Posterior vena cava (tissue), 2 donors: ENCODE results near the gene ONECUT2. TPM values are rescaled to one million over a fixed set of nuclear protein-coding genes. Genes with fewer than 3 reads are reported as not detected.

Experiments
- DNase-seq: peaks from one replicate; pipeline ENCODE4 v3.0.0-alpha.2; 2020; ENCODE audit warnings: low spot score
- intact Hi-C, 2 donors: fragments of 100-400 bp; cut with DNase I; formaldehyde crosslinking; loops; one replicate each; pipeline versions ENCODE4 v1.14.1 to v1.14.2; 2022 to 2023
- total RNA-seq, 2 donors: library from RNA; stranded (reverse); fragmentation: NEBNext Ultra II Directional; extraction: Animal tissue kit (Norgen Biotek cat#: 25700); gene quantifications; one replicate each; pipeline ENCODE4 v1.2.1, GENCODE V29; 2021
- donor health status: DM: yes; HTN: yes; CAD: no.
- donor health status: DM: yes; HTN: yes; CAD: no.

Gene ONECUT2
- total RNA-seq, 2 donors from 2014 or later = 0.05 TPM

DNA sequence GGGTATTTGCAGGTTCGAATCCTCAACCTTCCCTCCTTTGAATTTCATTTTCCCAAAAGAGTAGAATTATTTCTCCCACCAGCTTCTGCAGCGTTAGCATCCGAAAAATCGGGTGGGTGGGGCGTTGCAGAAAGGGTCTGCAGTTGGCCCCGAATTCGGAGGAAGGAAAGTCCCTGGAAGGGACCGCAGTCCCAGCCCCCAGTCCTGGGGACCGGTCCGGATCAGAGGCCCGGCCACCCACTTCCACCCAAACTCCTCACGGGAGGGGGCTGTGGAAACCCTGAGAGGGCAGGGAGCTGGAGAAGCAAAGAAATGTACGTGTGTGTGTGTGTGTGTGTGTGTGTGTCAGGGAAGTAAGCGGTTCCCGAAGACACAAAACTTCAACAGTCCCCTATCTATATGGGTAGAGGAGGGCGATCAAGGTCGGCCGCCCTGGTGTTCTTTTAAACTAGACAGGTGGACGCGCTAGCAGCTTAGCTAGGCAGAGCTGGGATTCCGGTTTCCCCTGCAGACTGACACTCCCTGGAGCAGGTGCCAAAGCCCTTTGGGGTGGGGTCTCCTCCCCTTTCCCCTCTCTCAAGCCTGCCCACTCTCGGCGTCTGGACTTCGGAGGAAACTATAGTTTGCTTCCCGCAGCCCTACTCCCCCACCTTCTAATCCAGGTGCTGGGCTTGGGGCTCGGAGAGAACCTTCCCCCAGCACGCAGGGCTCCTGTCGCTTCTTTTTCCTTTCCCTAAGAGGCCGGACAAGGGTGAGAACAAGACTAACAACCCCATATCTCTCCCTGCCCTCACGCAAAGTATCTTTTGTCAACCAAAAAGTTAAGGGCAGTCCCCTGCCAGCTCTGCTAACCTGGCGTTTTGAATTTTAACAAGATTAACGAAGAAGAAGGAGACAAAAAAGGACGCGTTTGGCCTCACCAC is 4.8 kb upstream of the ONECUT2 start:
- DNase-seq = no peak
- intact Hi-C loops = no loop called here

- DNase-seq = no peak
- intact Hi-C loops = no loop called here
Observed at GRCh38 chr18:57431002-57431382, 4.2 kb upstream of the ONECUT2 start.

DNA sequence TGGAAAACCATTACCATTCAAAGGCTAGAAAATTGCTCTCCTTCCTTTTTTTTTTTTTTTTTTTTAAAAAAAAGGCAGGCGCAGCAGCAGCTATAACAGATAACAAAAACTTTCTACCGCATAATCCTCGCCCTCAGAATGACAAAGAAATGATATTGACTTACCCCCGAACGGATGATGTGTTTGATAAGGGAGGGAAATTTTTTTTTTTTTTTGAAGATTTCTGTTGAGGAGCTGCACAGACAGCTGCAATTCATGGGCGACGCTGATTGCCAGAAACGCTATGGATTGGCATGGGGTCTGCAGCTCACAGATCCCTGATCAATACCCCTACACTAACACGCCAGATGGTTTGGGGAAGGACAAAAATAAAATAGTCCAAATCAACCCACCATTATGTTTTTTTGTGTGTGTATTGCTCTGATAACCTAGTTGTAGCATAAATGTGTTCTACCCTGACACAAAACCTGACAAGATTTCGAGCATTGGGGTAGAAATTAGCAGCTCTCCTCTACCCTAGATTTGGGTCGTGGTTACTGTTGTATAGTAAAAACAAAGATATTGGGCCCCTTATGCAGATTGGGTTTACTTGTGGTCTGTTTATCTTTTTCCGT is 3.6 kb upstream of the ONECUT2 start:
- intact Hi-C loops = no loop called here
- no peak for DNase-seq

DNA sequence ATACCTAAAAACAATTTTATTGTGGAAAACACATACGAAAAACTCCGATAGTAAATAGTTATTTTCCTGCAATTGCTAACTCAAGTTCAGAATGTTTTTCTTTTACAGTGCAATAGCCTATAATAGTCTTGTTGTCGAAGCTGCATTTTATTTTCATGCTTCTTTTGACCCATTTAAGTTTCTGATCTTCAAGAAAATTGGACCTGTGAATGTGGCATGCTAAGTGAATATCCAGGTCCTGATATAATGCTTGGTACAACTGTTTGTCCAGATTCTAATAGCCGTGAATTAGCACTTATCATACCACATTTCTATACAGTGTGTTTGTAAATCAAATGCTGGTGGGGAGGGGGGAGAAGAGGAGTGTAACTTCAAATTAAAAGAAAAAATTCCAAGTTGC is 3.0 kb upstream of the ONECUT2 start:
- intact Hi-C loops = no loop called here
- no peak for DNase-seq

GRCh38 chr18:57432751-57433400 is 2.3 kb upstream of the ONECUT2 start:
- DNase-seq = no peak
- intact Hi-C loops = no loop called here

DNA sequence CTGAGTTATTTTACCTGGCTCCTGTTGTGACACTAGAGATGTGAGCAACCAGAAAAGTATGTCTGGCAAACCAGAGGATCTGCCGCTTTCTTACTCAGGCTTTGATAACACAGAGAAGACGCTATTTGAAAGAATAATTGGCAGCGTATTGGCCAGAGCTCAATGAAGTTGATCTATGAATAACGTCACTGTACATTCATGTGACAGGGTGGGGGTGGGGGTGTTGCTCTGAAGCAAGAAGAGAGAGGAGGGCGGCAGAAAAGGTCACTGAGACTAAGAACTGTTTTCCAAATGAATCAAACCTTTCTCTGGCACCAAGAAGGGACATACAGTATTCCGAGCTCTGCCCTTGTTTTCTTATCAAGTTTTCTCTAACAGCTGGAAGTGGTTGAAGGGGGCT is 1.7 kb upstream of the ONECUT2 start:
- intact Hi-C loops = no loop called here
- DNase-seq = no peak

DNA sequence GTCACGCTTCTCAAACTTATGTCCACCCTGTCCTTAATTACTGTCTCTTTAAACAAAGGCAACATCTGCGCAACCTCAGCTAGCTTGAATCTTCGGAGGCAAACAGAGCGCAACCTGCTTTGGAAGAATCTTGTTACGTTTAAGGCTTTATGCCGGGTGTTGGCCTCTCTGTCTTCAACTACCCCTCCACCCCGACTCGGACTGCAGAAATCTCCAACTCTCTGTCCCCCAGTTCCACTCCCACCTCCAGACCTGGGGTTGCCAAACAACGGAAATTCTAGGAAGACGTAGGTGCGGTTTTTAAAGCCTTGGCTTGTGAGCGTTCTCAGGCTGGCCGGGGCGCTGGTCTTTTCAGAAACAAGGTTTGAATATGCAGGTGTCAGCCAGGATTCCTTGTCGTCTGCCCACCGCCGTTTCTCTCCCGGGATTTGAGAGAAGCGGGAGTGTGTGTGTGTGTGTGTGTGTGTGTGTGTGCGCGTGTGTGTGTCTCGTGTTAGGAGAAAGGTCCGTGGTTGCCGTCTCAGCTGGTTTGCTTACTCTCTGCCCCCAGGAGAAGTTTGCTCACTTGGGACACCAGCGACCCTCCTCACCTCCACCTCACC is 1.1 kb upstream of the ONECUT2 start:
- DNase-seq = no peak
- intact Hi-C loops = no loop called here

DNA sequence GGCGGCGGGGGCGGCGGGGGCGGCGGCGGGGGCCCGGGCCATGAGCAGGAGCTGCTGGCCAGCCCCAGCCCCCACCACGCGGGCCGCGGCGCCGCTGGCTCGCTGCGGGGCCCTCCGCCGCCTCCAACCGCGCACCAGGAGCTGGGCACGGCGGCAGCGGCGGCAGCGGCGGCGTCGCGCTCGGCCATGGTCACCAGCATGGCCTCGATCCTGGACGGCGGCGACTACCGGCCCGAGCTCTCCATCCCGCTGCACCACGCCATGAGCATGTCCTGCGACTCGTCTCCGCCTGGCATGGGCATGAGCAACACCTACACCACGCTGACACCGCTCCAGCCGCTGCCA is 644 bp downstream of the ONECUT2 start:
- intact Hi-C loops = no loop called here
- DNase-seq = no peak

GRCh38 chr18:57436191-57436964 is 1.2 kb downstream of the ONECUT2 start:
- intact Hi-C loops = no loop called here
- DNase-seq = no peak

DNA sequence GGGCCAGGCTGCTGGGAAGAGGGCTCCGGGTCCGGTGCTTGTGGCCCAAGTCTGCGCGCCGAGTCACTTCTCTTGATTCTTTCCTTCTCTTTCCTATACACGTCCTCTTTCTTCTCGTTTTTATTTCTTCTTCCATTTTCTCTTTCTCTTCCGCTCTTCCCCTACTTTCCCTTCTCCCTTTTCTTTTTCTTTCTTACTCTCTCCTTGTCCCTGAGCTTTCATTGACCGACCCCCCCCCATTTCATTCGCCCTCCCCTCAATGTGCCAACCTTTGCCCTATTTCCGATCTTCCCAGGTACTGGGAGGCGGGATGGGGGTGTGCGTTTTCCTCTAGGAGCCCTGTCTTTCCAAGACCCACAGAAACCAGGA is 1.8 kb downstream of the ONECUT2 start:
- intact Hi-C loops = no loop called here
- DNase-seq = no peak

GRCh38 chr18:57437402-57437765 is 2.2 kb downstream of the ONECUT2 start:
- intact Hi-C loops = no loop called here
- DNase-seq = no peak

DNA sequence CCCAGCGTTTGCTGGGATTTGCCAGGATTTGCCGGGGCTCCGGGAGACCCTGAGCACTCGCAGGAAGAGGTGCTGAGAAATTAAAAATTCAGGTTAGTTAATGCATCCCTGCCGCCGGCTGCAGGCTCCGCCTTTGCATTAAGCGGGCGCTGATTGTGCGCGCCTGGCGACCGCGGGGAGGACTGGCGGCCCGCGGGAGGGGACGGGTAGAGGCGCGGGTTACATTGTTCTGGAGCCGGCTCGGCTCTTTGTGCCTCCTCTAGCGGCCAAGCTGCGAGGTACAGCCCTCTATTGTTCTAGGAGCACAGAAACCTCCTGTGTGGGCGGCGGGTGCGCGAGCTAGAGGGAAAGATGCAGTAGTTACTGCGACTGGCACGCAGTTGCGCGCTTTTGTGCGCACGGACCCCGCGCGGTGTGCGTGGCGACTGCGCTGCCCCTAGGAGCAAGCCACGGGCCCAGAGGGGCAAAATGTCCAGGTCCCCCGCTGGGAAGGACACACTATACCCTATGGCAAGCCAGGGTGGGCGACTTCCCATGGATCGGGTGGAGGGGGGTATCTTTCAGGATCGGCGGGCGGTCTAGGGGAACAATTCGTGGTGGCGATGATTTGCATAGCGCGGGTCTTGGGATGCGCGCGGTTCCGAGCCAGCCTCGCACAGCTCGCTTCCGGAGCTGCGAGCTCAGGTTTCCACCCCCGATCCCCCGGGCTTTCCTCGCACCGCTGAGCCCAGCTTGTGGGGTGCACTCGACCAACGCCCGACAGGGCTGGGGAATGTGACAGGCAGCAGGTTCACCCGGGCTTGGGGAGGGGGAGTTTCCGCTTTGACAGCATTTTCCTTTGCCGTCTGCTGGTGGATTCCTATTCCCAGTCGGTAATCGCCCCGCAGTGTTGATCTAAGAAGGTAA is 2.8 kb downstream of the ONECUT2 start:
- DNase-seq = peak; percentile 83
- intact Hi-C loops = no loop called here

DNA sequence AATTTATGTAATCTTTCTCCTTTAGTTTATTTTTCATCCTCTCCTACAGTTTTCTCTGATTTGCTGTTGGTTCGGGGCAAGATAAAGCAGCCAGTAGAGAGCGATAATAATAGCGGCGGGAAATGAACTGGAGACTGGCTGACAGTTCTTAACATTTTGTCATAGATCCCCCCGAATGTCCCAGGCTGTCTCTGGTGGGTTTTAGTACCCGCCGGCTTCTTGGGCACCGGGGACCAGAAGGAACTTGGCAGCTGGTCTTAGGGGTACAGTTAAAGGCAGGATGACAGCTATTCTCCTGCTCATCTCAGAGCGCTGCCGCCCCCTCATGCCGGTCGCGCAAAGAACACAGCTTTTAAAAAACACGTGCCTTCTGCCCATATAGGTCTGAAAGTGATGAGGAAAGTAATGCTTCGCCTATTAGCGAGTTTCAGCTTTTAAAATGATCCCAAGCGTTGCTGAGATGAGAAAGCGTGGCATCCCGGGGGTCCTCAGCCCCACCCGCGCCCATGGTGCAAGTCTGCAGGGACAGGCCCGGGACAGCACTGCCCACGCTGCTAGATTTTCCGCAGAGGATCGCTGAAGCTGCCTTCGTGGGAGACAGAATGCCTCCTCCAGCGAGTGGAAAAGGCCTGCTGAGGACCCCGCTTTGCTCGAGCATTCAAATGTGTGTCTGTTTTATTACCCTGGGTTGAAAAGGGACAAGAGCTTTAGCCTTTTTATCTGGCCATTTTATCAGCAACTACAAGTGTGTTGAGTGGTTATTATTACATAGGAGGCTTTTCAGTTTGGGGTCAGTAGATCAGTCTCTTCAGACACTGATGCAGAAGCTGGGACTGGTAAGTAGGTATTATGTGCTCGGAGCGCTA is 3.8 kb downstream of the ONECUT2 start:
- intact Hi-C loops = no loop called here

GRCh38 chr18:57439609-57439968 is 4.4 kb downstream of the ONECUT2 start:
- no peak for DNase-seq
- intact Hi-C loops = no loop called here

More for the DNA sequence above, 3.8 kb downstream of the ONECUT2 start:
- no peak for DNase-seq

GRCh38 chr18:57439985-57440330 is 4.8 kb downstream of the ONECUT2 start:
- DNase-seq = no peak
- intact Hi-C loops = loop anchor here in 1 of 2 donors (10.0 kb wide), 1 partner anchor 65 kb away; no protein-coding TSS in a partner anchor

DNA sequence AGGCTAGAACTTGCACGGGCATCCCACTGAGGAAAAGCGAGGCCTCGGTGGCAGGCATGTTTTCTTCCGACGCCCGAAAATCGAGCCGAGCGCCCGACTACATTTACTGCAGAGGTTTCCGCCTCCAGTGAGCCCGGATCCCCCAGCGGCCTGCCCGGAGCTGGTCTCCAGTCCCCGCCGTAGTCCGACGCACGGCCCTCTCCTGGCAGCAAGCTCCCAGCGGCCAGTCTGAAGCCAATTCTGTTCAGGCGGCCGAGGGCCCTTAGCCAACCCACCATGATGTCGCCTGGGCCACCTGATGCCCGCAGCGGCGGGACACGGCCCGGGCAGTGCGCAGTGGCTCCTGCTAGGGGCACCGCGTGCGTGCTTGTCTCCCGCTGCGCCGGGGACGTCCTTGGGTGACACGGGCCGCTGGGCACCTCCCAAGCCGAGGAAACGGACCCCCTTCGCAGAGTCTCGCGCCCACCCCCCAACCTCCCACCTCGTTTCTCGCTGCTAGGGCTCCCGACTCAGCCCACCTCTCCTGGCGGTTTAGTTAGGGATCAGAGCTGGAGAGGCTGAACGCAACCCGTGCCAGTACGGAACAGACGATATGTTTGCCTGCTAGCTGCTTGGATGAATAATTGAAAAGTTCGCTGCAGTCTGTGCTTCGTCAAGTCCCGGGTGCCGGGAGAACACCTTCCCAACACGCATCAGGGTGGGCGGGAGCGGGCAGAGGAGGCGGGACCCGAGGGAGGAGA is 5.3 kb downstream of the ONECUT2 start:
- intact Hi-C loops = loop anchor here in 1 of 2 donors (10.0 kb wide), 1 partner anchor 64 kb away; no protein-coding TSS in a partner anchor
- DNase-seq = no peak
